Endothelial cell of umbilical vein (primary cell): ENCODE data around the gene CEACAM7.

Source experiments
- POLR2A ChIP-seq: IDR thresholded peaks from 2 replicates; pipeline ENCODE4 v1.6.1; 2012; ENCODE audit warnings: low read depth, mild to moderate bottlenecking, control low read depth, low read length
- TF ChIP-seq, protein P1 (sequence below): IDR thresholded peaks from 2 replicates; pipeline ENCODE4 v1.6.1; 2011; ENCODE audit not compliant: insufficient read depth, insufficient read length

DNA sequence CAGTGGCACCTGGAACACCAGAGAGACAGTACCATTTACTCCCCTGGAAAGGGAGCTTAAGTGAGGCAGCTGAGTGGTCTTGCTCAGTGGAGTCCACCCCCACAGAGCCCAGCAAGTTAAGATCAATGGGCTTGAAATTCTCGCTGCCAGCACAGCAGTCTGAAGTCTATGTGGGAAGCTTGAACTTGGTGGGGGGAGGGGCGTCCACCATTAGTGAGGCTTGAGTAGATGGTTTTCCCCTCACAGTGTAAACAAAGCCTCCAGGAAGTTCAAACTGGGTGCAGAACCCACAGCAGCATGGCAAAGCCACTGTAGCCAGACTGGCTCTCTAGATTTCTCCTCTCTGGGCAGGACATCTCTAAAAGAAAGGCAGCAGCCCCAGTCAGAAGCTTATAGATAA, 30.9 kb downstream of the CEACAM7 start:
- TF ChIP-seq, protein P1, sequence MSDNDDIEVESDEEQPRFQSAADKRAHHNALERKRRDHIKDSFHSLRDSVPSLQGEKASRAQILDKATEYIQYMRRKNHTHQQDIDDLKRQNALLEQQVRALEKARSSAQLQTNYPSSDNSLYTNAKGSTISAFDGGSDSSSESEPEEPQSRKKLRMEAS = no peak
- TF ChIP-seq POLR2A = no peak
